Epithelial cell of proximal tubule (primary cell): ENCODE measurements around the gene SELENOK. TPM values are rescaled to one million over a fixed set of nuclear protein-coding genes. Genes with fewer than 3 reads are reported as not detected.
A peak's percentile ranks its signal among the peaks of the same experiment; 100 is the strongest.

Experiments used
- DNase-seq: peaks from one replicate; pipeline ENCODE4 v3.0.0-alpha.2; 2011; ENCODE audit warnings: low read depth
- H3K4me3 ChIP-seq: 2 replicates; pipeline ENCODE4 v1.5.1; 2011; ENCODE audit warnings: low read depth, mild to moderate bottlenecking, low read length
- total RNA-seq: library from RNA; depleted of rRNA; stranded (reverse); fragments of >200 nt; gene quantifications from 2 replicates; pipeline ENCODE4 v1.2.3, GENCODE V29; 2015
- TF ChIP-seq, protein P1 (sequence below): conservative IDR thresholded peaks from 2 replicates; pipeline ENCODE4 v1.5.1; 2012; ENCODE audit warnings: low read depth, mild to moderate bottlenecking, low read length

Gene SELENOK
- total RNA-seq, 1 donor from 2014 or later: 49.9 TPM

DNA sequence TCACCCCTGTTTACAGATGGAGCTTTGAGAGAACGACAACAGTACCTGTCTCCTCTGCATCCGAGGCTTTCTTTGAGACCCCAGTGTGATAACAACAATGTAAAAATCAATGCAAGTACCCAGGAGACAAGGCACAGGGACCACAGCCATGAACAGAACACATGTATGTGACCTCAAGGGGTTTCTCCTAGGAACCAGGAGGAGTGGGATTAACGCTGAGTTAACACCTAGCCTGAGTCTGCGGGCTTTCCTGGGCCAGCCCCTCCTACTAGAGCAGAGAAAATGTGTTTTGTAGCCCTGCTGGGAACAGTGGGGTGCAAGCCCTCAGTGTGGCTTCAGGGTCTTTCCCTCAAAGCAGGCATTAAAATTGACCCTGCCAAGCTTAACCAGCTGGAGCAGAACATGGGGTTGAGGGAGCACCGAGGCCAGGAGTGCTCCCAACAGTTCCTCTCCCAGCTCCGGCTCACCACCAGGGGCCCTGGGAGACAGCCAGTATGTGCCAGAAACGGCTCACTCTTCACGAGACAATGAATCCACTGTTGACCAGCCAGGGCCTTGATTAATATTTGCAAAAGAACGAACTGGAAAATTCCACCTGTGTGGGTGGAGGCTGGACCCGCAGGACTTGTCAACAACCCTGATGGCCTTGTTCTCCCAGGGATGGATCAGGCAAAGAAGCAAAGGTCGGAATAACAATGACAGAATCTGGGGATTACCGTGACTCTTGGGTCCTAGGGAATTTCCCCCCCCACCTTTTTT lies 49.0 kb downstream of the SELENOK start:
- DNase-seq: peak; percentile 88
- TF ChIP-seq, protein P1, sequence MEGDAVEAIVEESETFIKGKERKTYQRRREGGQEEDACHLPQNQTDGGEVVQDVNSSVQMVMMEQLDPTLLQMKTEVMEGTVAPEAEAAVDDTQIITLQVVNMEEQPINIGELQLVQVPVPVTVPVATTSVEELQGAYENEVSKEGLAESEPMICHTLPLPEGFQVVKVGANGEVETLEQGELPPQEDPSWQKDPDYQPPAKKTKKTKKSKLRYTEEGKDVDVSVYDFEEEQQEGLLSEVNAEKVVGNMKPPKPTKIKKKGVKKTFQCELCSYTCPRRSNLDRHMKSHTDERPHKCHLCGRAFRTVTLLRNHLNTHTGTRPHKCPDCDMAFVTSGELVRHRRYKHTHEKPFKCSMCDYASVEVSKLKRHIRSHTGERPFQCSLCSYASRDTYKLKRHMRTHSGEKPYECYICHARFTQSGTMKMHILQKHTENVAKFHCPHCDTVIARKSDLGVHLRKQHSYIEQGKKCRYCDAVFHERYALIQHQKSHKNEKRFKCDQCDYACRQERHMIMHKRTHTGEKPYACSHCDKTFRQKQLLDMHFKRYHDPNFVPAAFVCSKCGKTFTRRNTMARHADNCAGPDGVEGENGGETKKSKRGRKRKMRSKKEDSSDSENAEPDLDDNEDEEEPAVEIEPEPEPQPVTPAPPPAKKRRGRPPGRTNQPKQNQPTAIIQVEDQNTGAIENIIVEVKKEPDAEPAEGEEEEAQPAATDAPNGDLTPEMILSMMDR: peak; percentile 61
- H3K4me3 ChIP-seq: no peak overlapping the region

GRCh38 chr3:53841296-53841695 lies 50.4 kb downstream of the SELENOK start:
- DNase-seq: no peak
- no peak overlapping the region for H3K4me3 ChIP-seq
- TF ChIP-seq, protein P1: peak; percentile 33

- no peak for DNase-seq
- TF ChIP-seq, protein P1: no peak
- H3K4me3 ChIP-seq: no peak overlapping the region
Measured at GRCh38 chr3:53837331-53837730, 54.3 kb downstream of the SELENOK start.

DNA sequence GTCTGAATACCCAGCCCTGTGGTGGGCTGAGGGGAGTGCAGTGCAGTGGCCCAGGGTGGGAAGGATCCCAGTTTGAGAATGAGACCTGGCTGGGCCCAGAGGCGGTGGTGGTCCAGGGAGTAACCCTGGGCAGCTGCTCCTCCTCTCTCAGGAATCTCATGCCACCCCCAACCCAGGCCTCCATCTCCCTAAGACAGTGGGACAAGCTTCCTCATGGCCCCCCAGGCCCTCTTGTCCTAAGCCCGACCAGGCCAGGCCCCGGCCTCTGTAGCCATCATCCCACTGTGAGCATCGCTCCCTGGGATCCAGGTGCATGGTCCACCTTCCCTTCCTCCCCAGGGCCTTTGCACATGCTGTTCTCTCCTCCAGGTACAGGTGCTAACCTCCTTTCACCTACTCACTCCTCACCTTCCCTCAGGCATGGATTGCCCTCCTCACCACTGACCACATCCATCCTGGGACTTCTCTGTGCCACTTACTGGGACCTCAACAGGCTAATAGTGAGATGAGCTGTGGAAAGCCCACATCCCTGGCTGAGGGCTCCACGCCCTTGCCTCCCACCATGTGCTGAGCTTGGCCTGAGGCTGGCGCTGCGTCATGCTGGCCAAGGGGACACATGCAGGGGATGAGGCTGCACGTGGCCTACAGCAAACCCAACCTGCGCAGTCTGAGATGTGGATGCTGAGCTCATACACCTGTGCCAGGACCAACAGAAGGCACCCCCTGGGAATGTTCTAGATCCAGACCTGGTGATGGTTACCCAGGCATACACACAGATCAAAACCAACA lies 55.4 kb downstream of the SELENOK start:
- DNase-seq: no peak
- no peak overlapping the region for H3K4me3 ChIP-seq
- TF ChIP-seq, protein P1: no peak

- no peak overlapping the region for H3K4me3 ChIP-seq
- TF ChIP-seq, protein P1: no peak
- no peak for DNase-seq
Measured at GRCh38 chr3:53835257-53835656, 56.4 kb downstream of the SELENOK start.

DNA sequence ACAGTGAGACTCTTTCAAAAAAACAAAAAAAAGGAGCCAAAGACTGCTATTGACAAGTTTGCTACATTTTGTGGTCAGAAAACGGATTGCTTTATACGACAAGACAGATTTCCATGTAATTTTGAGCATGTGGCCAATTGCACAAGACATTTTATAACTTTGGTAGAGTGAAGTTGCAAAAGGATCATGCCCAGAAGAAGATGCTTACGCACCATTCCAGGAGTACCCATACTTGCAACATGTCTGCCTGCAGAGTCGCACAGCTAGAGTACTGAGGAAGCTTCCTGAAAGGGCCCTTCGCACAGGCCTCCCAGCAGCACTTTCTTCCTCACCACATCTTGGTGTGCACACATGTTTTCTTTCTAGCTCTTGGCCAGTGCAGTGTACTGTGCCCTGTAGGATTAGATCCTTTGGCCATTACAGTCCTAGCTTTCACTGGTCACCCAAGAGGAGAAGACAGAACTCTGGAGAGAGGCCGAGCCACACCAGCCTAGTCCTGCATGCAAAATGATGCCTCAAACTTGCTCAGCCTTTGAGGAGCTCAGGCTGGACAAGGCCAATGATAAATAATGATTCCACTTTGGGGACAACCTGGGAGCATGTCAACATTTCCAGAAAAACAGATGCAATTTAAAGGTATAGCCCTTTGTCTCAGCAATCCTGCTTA lies 57.1 kb downstream of the SELENOK start:
- no peak overlapping the region for H3K4me3 ChIP-seq
- DNase-seq: no peak
- TF ChIP-seq, protein P1: no peak

Other genes with a start within 250 kb of the SELENOK start
- gene CHDH, start 45.4 kb downstream of the SELENOK start, total RNA-seq: 4.5 and 9.2 TPM in 2 replicates
- gene IL17RB, start 45.3 kb downstream of the SELENOK start, total RNA-seq: 1.7 and 2.5 TPM in 2 replicates
- 22.9 and 23.2 TPM in 2 replicates for gene ACTR8, start 9.7 kb downstream of the SELENOK start, total RNA-seq
- 0.14 and 1.3 TPM in 2 replicates for gene CACNA2D3, start 230.7 kb upstream of the SELENOK start, total RNA-seq